ENCODE measurements around the gene RPS6KA2.

The RPS6KA2 gene

DNA sequence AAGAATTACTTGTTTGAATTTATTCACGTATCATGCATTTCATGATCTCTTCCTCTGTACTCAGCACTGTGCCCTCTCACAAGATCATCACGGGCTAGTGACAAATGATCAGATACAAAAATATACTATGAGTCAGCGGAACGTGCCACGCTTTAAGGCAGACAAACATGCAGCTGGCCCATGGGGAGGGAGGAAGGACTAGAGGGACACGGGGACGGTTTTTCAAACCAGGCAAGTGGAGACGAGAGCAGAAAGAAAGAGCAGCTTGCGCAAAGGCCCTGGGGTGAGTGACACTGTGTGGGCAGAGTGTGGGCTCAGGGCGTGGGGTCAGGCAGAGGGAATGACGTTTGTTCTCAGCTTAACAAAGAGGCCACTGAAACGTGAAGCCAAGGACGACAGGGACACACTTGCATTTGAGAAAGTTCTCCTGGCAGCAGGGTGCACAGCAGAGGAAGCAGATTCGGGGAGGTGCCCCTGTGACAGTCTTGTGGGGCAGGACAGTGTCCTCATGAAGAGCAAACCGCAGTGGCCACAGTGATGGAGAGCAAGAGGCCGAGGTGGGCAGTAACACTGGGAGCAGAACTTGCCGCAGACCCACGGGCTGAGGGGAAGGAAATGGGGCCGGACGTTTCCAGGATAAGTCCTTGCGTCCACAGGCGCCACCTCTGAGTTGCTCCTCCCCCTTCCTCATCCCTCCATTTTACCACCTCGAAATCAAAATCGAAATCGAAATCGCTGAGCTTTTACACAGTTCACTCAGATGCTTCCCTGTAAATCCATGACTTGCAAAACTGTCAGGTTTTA is 6.9 kb upstream of the RPS6KA2 start:
- DNase-seq: no peak

DNA sequence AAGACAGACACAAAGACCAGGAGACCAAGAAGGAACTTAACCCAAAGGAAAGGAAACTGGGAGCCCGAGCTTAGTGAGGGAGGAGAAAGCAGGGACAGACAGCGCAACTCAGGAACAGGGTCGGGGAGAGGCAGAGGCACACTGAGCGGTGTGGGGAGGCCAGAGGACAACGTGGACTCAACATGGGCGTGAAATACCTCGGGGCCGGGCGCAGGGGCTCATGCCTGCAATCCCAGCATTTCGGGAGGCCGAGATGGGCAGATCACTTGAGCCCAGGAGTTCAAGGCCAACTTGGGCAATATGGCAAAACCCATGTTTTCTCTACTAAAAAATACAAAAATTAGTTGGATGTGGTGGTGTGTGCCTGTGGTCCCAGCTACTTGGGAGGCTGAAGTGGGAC is 5.7 kb upstream of the RPS6KA2 start:
- DNase-seq: no peak

DNA sequence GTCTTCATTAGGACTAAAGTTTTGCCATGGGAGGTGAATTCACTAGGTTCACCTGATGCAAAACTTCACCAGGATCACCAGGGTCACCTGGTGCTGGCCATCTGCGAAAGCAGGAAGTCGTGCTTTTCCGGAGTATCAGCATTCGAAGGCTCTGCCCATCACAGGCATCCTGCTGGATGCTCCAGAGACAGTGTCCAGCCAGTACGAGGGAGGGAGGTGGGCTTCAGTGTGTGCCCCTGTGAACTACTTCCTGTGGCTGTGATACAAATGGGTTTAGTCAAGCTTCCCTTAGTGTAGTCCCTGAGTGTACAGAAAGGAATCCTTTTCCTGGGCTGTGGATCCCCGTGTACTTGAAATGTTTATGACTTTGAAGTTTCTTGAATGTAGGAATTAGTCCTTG is 3.4 kb upstream of the RPS6KA2 start:
- DNase-seq: no peak

DNA sequence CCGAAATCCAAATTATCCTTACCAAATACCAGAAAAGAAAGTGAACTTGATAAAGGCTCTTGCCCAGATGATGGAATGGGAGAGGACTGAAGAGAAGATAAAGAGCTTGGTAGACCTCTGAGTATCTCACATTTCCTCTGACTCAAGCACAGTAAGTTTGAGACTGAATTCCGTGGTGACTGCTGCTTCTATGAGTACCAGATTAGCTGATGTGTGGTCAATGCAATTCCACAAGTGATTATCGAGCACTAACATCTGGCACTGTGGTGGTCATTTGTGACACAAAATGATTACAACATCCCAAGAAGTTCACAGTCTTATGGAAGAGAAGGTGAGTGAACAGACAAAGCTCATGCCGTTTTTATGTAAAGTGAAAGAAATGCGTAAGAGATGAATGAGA is 2.6 kb upstream of the RPS6KA2 start:
- no peak for DNase-seq

DNA sequence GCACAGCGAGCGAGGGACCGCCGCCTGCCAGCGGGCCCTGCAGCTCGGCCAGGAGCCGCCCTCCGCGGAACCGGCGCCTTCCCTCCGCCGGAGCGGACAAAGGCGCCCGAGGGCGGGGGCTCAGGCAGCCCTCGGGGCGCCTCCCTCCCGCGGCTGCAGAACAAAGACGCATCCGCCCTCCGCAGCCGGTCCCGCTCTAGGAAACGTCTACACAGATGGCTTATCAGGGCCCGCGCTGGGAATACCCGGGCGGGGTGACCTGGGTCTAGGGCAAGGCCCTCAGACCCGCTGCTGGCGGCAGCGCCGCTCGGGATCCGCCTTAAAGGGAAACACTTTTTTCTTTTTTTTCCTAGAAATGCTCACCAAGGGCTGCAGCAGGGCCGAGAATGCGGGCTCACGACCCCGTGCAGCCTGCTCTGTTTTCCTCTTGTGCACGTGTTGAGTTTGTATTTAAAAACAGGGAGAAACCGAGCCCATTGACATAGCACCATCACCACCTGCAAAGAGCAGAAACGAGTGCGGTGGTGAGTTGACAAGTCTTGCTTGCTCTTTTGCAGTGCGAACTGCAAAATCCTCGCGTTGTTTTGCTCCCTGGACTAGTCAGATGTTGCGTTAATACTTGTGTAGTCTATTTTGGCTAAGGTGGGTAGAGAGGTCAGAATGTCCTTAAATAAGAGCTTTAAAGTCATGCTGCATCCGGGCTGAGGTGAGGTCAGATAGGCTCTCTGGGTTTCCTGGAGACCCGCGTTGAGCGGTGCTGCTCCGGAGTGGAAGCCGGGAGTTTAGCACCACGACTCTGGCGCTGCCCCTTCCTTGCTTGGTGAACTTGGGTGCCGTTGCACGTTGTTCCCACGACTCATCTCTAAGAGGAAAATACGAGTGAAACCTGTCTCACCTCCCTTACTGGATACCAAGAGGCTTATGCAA is 1.1 kb upstream of the RPS6KA2 start:
- DNase-seq: peak; percentile 83

DNA sequence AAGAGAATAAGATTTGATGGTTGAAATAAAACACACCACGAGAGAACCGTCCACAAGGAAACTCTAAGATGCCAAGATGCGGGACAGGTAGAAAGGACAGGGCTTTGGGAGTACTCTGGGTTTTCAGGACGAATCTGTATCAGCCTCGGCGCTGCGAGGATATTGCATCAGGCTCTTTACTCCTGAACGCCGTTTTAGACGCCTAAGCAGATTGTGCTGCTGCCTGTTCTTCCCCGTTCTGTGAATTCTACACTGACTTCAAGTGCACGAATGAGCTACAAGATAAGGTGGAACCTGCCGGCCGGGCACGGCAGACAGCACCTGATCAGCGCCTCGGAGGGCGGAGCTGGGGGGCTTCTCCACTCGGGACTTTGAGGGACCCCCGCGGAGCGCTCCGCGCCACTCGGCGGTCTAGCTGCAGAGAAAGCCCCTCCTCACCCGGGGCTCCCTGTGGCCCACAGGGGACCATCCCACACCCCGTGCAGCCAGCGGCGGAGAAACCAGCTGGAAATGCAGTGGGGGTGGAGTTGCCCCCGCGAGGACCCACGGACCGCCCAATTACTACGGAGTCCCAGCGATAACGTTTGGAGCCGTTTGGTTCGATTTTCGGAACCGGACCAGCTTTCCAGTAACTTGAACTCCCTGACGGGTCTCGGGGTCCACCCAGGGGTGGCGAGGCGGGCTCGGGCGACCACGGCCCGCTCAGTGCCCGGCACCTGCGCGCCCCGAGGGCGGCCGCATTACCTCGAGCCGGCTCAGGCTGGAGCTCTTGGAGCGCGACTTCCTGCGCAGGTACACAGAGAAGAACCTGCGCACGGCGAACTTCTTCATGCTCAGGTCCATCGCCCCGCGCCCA is 646 bp downstream of the RPS6KA2 start:
- peak; percentile 76 for DNase-seq

DNA sequence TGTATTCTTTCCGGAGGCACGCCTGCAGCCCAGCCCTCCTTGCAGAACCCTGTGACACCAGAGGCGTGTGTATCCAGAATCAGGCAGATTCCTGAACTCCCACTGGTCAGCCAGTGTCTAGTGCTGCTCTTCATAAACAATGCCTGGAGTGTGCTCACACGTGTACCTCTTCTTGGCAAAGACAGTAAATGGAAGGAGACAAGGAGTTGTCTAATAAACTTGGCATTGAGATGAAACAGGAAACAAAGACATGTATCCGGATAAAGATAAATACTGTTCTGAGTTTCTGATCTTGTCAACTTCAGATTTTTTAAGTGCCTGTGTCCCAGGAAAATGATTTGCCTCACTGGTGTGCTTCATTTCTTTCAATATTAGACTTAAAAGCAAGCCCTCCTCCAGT is 1.7 kb downstream of the RPS6KA2 start:
- DNase-seq: no peak

DNA sequence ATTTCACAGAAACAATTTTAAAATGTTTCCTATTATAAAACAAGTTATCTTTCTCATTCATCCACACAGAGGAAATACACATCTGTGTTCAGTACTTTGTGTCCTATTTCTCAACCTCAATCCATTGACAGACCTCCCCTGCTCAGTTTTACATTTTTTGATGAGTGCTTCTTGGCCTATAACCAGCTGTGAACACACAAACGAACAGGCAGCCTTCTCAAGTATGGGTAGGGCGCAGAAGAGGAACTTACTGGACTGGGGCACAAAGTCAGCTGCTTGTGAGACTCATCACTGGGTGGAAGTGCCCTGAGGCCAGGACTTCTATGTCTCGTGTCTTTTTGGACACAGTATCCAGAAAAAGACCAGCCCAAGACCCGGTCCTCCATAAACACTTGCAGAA is 2.8 kb downstream of the RPS6KA2 start:
- DNase-seq: no peak

DNA sequence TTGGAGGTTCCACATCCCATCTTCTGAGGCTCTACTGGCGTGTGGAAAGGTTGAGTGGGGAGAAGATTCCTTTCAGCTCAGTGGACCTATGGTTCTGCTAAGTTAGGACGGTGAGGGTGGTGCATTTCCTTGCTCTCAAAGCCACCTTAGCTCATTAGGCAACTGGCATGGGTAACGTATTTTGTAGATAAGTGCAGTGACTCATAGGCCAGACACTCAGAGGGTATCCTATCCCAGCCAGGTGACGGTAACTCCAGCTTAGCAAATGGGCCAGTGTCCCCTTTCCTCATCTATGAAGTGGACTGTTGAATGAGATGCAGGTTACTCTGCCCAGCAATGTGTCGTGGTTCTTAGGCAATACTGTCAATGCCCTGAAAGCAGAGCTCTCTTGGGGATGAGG is 3.7 kb downstream of the RPS6KA2 start:
- DNase-seq: no peak

DNA sequence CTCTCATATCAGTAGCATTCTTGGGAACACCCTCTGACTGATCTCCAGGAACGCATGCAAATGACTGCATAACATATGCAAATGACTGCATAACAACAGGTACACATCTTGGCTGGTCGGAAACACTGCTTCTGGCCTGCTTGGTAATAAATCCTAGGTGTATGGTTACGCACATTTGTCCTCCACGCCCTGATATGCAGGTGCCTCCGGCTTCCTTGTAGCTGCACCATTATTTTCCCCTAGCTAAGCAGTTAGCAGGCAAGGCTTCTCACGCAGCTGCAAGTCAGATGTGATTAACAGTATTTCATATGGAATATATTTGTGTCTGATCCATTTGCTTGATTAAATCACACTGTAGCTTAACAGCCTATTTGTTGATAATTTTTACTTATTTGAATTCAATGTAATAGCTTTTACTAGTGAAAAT is 5.9 kb downstream of the RPS6KA2 start:
- no peak for DNase-seq

DNA sequence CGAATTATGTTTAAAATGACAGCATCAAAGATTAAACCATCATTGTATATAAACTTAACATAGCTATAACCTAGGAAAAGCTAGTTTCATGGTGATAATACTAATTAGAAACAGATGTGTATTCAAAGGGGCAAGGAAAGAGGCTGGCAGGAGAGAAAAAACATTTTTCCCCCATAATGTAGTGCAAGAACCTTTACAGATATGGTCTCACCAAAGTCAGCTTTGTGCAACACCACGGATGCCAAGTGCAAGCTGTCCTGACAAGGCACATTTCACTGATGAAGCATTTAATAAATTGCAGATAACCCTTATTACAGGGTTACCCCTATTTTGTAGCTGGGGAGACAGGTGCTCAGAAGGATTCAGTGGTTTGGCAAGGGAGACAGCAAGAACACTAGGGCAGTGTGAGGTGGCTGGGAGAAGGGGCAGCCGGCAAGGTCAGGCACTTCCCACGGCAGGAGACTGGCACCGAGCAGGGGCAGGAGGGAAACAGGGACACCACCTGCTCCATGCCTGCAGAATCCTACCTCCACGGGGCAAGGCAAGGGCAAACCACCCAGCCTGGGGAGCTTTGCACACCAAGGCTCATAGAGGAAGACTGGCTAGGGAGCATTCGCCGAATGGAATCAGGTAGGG is 6.5 kb downstream of the RPS6KA2 start:
- DNase-seq: no peak

DNA sequence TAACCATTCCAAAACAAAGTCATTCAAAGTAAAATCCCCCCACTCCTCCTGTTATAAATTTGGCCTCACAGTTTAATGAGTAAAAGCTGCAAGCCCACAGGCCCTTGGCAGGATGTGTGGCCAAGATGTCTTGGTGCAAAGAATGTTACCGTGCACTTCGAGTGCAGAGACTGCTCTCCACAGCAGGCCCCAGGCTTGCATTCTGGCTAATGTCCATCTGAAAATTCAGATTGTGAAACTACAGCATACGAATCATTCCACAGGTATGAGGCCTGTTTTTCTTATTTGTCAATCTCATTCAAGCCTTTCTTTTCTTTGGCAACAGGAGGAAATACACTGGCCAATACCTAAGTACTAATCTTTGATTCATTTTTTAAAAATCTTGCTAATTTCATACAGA is 7.1 kb downstream of the RPS6KA2 start:
- no peak for DNase-seq

DNA sequence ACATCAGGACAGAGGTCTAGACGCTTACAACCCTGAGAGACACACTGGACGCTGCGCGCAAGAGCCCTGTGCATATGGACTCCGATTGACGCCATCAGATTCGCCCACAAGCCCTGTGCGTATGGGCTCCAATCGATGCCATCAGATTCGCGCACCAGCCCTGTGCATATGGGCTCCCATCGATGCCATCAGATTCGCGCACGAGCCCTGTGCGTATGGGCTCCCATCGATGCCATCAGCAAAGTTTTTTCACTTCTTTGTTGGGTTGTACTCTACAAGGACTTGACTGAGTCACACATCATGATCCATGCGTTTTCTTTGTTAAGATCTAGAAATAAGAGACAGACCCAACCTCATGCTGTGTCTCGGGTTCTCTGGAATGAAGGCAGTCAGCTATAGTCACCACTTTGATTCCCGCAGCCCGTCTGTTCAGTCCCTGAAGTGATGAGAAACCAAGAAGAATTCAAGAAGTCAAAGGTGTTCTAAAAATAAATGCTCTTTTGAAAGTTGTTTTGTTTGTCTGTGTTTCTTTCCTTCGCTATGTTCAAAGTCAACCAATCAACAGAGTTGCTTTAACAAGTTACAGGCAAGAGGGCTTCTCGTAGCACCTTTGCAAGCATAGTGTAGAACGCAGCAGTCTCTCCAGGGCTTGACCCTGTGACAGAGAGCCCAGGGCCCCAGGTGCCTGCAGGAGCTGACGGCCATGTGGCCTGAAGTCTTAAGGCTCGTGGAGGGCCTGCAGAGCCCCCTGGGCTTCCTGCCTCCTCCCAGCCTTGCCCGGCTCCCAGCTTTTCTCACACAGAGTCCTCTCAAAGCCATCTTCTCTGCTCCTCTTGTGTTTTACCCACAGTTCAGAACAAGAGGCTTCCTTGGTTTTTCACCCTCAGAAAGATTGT is 7.9 kb downstream of the RPS6KA2 start:
- no peak for DNase-seq

DNA sequence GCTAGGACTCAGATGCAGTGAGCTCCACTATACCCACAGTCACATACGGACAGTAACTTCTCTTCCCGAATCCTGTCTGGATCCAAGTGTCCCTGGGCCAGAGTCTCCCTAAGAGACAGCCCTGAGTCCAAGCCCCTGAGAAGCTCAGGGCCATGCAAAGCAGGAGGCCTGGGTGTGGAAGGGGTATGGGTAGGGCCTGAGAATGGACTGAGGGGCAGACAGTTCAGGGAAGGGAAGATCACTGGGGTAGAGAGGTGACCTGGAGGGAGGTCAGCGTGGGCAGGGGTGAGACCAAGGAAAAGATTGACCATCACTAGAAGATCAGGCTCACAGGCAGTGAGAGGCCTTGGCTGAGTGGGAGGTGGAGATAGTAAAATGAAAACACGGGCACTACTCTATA is 8.8 kb downstream of the RPS6KA2 start:
- DNase-seq: no peak

DNA sequence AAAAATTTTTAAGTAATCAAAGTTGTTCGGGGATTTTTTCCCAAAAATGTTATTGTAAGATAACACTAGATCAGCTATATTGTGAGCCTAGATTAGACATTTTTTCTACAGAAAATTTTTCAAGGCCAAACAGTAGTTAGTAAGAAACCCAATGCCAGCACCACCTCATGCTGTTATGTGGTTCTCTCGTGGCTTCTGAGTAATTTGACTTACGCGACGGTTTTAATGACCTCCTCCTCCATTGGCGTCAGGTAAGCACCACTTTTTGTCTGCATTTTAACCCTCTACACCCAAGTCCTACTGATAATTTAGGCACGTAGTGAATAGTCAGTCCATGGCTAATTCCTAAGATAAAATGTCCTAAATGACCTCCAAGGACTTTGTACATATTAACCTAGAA is 9.7 kb downstream of the RPS6KA2 start:
- no peak for DNase-seq

DNA sequence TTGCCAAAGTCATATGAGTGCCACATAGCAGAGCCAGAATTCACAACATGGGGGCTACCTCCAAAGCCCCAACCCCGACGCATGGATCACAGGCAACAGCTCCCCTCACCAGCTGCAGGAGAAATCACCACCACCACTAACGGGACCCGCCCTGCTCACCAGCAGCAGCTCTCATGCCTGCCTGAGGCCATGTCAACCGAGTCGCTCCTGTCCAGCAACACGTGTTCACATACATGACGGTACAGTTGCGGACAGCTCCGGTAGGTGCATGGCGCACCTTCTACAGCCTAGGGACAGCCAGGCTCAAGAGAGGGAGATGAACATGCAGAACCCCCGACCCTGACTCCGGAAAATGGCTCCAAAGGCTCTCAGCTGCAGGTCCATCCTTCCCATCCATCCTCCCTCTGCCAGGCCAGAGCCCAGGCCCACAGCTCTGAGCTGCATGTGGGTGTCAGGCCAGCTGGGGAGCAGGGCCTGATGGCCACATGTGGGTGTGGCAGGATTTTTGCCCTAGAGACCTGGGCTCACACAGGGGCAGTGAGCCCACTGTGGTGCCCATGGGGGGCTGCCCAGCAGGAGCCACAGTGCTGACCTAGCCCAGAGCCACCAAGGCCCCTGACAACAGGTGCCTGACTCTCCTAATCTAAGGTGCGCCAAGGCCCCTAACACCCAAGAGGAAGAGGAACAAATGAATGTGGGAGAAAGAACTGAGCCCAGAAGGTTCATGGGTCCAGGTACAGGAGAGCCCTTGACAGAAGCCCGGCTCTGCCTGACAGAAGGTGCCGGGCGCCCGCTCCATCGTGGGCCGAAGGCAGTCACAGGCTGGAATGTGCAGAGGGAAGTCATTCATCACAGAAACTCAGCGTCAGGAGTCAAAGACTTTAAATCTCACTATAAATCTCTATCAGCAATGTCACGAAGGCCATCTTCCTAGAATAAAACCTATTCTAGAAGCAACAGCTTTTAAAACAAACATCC is 10.5 kb downstream of the RPS6KA2 start:
- no peak for DNase-seq

DNA sequence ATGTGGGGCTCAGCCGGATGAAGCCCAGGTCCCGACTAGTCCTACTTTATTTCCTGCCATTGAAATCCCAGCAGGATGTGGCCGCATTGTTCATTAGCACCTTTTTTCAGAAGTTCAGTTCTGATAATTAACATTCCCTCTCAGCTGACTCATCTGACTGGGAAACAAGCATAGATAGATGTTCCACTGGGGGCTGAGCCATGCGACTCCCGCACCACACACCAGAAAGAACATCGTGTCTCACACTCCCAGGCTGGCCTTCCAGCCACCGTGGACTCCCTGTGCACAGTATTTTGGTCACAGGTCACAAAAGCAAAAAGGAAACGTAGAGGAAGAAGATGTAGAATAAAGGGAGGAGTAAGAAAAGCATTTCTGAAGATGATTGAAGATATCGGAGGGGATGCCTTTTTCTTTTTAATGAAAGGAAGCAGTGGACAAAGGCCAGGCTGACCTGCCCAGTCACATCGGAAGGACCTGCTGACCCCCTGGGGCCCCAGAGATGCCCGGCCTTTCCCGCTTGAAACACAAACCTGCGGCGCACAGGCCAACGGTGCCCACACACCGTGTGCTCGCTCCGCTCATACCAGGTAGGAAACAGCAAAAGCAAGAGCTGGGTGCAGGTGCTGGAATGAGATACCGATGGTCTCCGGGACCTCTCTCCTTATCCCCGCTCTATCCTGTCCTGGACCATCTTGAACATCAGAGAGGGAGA is 11.8 kb downstream of the RPS6KA2 start:
- no peak for DNase-seq

DNA sequence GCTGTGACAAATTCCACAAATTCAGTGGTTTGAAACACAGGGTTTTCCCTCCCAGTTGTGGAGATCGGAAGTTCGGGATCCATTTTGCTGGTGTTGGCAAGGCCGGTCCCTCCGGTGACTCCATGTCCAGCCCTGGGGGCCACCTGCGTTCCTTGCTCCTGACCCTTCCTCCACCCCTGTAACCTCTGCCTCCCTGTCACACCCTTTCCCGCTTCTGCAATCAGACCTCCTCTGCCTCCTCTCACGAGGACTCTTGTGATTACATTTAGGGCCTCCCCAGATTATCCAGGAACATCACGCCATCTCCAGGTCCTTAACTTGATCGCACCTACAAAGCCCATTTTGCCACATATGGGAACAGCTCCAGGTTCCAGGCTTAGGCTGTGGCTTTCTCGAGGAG is 12.5 kb downstream of the RPS6KA2 start:
- no peak for DNase-seq

DNA sequence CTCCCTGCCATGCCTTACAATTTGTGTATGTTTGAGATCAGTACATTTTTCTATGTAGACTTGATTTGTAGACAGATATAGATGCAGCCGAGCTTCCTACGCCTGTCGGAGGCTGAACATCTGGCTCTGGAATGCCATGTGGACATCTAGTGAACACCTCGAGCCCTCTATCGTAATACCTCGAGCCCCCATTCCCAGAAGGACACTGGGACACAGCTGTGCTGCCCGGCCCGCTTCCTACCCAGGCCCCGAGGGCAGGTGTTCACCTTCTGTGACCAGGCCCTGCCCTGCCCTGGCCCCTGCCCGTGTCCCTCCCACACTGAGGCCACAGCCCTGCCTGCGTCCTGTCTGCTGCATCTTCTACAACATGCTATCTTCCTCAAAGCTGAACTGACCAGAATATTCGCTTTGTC is 12.9 kb downstream of the RPS6KA2 start:
- no peak for DNase-seq

DNA sequence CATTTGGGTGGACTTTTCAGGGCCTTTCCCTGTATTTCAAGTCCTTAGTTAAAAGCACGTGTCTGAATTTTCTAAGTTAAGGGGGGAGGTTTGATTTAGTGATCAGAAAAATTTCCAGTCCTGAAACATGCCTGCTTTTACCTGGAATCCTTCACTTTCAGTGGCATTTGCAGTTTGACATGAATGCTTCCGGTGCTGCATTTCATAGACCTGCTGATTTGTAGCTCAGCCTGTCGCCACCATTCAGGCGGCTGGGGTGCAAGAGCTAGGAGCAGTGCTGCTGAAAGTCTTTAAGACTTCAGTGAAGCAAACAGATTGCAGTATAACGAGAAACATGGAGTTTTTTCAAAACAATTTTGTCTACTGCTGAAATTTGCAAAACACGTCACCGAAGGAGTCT is 14.0 kb downstream of the RPS6KA2 start:
- DNase-seq: no peak
